RCC 7860 (cell line): ENCODE data around the gene KHDC4.
A peak's percentile ranks its signal among the peaks of the same experiment; 100 is the strongest.
"Not testable (repeated sequence)": the region's sequence is repeated elsewhere in the genome, so short reads cannot be mapped to it uniquely, and the experiment has no call there.

ENCODE experiments used
- DNase-seq: peaks from one replicate; pipeline ENCODE4 v3.0.0-alpha.2; 2015; ENCODE audit warnings: low spot score
- FAIRE-seq: peaks from 2 replicates; lab custom pipeline; 2012; peaks lifted over from hg19 to GRCh38; lab: Jason Lieb, UNC

Gene KHDC4

DNA sequence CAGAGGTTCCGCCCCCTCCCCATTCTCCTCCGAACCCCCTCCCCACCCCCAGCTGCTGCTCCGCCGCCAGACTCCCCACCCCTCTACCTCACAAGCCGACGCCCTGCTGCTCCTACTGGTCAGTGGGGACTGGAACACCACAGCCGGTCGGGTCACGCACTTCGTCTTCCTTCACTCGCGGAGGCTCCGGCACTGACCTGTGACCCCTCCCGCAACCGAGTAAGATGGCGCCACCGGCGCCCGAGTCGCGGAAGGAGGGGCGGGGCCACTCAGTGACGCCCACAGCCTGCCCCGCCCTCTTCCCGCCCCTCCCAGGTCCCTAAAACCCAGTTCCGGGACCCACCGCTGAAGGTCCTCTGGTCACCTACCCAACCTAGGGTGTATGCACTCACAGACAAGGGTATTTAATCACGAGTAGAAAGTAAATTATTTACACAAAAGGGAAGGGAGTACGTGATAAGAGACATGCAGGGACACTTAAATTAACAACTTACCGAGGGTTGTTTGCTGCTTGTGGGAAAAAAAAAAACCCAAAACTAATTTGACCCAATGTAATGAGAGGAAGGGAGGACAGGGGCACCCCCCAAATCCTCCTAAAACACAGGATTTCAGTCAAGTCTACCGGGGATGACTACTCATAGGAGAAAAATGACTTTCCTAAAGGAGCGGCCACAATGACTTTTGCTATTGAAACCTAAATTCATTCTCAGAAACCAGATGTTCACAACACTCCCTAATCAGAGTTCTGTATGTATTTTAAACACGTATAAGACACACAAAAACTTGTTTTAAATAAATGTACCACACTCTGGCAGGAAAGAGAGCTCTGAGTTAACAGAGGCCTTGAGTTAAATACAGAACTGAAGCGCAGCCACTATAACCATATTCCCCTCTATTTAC lies 22.8 kb downstream of the KHDC4 start, which contains the start of gene RIT1:
TSS of gene RIT1 (minus strand) at position 194 of the 900 bp plus-strand sequence. CDS start 588 bp downstream, outside the sequence.
- DNase-seq (peak; percentile 75), FAIRE-seq (peak; percentile 76)

DNA sequence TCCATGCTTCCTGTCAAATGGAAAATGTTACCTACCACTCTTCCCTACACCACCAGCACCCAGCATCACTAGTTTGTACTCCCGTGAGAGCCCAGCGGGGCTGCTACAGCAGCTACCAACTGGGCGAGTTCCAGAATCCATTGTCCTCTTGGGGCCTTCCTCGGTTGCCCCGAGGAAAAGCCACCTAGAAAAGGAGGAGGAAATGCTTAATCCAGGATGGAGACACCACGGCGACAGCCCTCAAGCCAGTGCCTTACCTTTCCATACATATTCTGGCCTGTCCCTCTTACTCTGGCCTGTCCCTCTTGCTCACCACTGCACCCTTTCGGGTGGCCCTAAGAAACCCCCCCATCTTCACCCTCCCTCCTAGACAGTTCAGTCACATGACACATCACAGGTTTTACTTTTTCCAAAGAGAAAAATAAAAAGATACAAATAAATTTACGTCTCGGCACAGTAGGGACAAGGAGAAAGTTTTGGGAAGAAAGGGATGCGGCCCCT lies 23.5 kb downstream of the KHDC4 start:
- peak; percentile 20 for DNase-seq
- no peak for FAIRE-seq

DNA sequence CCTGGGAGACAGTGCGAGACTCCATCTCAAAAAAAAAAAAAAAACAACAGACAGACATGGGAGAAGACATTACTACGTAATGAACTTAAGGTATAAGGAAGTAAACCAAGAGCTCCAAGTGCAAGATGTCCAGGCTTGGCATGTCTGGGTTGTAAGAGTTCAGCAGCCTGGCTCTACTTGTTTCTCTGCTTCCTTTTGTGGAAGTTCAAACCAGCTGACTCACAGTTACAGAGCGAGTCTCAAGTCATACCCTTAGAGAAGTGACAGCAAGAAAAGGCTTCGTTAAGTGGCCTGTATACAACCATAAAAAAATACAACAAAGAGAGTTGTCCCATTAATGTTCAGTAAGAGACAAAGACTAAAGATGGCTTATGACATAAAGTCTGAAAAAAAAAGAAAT lies 24.3 kb downstream of the KHDC4 start:
- peak; percentile 36 for FAIRE-seq
- DNase-seq: peak; percentile 40

DNA sequence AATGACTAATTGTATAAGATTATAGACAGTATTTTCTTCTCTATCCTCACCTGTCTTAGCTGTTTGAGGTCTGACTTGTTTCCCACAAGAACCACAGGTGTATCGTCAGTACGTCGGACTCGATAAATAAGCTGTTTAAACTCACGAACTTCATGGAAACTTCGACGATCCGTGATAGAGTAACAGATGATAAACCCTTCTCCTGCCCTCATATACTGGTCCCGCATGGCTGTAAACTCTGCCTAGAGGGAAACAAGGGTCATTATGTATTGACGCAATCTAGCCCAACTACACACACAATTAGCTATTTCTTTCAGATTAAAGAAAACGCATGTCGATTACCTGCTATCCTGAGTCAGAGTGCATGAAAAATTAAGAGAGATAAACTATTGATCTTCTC lies 30.0 kb downstream of the KHDC4 start:
- DNase-seq (no peak), FAIRE-seq (no peak)

DNA sequence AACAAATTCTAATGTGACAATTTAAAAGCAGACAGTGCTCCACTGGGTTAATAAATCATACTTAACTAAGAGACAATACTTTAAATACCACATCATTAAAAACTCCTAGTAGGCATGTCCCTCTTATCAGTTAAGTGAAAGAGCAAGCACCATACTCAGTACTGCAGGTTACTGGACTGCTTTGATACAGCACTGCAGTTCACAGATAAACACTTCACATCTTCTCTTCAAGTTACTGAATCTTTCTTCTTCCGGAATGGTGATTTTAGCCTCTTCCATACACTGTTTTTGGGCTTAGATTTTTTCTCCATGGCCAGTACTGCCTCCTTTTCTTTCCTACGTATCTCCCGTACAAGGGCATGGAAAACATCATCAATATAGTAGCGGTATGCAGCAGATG lies 34.1 kb downstream of the KHDC4 start:
- FAIRE-seq: no peak
- no peak for DNase-seq

DNA sequence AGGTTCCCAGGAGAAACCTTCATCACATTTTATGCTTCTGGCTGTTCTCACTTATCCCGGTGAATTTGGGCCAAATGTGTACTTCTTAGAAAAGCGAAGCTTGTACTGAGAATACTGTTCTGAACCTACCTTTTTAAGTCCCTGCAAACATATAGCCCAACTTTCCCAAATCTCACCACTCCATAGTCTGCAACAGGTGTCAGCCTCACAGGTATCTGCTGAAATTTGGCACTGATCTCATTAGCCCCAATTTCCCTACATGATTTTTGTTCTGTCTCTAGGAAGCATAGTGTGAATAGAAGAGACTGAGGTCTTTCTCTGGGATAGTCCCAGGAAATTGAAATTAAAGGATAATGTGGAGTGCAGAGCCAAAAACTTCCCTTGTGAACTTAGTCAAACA lies 34.5 kb downstream of the KHDC4 start:
- FAIRE-seq: no peak
- DNase-seq: no peak

DNA sequence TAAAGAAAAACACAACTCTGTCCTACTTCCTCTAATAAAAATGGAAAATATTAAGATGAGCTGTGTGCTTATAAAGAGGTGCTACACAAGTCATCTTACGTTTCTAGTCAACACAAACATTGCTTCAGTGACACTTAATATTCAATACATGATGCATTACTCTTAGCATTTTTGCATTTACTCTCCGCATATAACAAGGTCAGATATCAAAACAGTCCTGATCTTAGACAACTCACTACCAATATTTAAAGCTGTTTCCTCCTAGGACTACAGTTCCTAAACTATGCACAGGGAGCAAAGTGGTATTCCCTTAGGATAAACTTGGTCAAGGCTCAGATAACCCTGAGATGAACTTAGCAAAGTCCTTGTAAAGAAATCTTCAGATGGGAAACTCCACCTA lies 35.3 kb downstream of the KHDC4 start:
- DNase-seq: no peak
- FAIRE-seq: no peak

DNA sequence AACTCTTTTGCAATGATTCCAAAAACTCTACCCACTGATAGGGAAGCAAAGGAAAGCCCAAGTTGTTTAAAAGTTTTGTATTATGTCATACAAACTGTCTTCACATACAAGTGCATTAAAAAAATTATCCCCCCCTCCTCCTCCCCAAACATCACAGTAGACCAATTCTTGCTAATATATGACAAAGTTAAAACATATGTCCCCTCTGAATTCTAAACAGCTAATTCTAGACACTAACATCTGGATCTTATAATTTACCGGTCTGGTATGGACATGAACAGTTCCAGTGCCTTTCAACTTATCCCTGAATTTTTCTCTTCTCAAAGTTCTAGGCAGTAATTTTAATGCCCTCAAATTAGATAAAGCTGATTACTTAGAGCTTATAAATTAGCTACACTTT lies 36.5 kb downstream of the KHDC4 start:
- DNase-seq (no peak), FAIRE-seq (no peak)

DNA sequence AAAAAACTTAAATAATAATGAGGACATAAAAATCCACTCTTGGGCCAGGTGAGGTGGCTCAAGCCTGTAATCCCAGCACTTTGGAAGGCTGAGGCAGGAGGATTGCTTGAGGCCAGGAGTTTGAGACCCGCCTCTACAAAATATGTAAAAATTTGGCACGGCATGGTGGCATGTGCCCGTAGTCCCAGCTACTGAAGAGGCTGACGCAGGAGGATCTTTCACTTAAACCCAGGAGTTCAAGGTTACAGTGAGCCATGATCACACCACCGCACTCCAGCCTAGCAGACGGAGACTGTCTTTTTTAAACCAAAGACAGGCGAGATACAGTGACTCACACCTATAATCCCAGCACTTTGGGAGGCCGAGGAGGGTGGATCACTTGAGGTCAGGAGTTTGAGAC lies 37.7 kb downstream of the KHDC4 start:
- not testable (repeated sequence) for DNase-seq, FAIRE-seq

DNA sequence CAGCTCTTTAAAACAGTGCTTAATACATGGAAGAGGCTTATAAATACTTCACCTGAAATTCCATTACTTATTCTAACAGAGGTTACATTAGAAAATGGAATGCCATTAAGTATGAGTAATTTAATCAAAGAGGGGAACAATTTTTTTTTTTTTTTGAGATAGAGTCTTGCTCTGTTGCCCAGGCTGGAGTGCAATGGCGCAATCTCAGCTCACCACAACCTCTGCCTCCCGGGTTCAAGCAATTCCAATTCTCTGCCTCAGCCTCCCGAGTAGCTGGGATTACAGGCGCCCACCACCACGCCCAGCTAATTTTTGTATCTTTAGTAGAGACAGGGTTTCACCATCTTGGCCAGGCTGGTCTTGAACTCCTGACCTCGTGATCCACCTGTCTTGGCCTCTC lies 38.6 kb downstream of the KHDC4 start:
- not testable (repeated sequence) for DNase-seq, FAIRE-seq

DNA sequence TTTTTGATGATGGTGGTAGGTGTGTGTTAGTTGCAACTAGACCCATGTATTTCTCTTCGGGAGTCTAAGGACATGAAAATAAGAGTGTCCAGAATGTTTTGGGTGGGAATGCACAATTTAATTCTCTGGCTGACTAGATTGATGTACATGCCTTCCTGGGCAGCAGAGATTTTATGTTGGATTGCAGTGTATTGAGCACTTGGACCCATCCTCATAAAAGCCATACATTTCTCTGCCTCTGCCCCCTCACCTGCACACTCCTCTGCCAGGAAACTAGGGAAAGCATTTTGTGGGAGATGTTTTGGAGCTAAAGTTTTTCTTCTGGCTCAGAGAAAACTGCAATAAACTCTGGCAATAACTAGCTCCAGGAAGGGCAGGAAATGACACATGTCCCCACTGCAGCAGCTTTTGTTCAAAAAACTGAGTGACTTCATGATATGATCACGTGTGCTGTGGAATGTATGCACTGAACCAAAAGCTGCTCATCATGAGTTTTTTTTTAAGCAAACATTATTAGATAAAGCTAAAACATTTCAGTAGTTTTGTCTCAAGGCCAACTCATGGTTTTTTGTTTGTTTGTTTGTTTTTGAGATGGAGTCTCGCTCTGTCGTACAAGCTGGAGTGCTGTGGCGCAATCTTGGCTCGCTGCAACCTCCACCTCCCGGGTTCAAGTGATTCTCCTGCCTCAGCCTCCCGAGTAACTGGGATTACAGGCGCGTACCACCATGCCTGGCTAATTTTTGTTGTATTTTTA lies 40.6 kb downstream of the KHDC4 start:
- DNase-seq: peak; percentile 83

DNA sequence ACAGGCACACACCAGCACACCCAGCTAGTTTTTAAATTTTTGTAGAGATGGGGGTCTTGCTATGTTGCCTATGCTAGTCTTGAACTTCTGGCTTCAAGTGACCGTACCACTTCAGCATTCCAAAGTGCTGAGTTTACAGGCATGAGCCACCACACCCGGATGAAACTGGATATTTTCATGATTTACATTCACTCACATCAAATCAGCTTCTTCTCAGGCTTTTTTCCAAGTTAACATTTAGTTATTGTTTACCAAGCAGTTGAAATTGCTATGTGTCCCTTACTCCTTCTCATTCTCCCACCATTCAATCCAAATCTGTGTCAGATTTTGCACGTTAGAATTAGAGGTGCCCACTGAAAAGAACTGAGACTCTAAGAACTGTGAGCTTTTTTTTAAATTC lies 41.4 kb downstream of the KHDC4 start:
- FAIRE-seq (peak; percentile 76), DNase-seq (peak; percentile 72)

More for the DNA sequence above, 40.6 kb downstream of the KHDC4 start:
- FAIRE-seq: peak; percentile 86

DNA sequence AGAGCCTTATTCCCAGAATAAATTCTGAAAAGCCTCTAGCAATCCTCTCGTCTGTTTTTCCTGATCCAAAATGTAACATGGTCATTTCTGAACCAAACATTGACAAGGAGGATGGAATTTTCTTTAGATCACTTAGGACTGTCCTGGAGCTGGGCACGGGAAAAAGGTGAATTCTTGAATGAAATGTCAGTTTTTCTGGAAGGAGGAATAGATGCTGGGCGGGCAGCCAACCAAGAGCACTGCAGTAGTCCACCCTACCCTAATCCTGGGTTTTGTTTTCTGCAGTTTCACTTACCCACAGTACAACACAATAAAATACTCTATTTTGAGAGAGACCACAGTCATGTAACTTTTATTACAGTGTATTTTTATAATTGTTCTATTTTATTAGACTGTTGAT lies 44.0 kb downstream of the KHDC4 start:
- FAIRE-seq (no peak), DNase-seq (no peak)

DNA sequence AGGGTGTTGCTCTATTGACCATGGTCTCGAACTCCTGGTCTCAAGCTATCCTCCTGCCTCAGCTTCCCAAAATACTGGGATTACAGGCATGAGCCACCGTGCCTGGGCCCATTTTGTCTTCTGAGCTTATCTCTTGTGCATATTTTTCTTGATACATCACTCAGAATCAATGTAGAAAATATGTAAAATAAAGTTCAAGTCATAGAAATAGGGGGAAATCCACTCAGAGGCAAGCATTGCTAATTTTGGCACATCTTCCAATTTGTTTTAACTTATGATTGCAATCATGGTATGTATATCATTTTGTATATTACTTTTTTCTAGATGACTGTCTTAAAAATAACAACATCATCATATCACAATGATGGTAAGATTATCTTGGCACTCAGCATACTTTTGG lies 44.6 kb downstream of the KHDC4 start:
- DNase-seq: no peak
- no peak for FAIRE-seq

DNA sequence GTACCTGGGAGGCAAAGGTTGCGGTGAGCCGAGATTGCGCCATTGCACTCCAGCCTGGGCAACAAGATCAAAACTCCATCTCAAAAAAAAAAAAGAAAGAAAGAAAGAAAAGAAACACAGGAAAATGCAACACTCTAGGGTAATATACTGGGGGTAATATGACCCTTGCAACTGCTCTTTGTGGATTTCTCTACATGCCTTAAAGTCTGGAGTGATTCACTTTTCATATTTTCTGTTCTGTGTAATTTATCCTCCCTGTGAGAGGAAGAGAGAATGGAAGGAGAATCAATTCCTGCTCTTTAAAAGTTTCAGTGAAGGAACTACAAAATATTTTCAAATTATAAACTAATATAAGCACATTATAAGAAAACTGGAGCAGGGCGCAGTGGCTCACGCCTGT lies 45.7 kb downstream of the KHDC4 start:
- DNase-seq: no peak
- FAIRE-seq: no peak

DNA sequence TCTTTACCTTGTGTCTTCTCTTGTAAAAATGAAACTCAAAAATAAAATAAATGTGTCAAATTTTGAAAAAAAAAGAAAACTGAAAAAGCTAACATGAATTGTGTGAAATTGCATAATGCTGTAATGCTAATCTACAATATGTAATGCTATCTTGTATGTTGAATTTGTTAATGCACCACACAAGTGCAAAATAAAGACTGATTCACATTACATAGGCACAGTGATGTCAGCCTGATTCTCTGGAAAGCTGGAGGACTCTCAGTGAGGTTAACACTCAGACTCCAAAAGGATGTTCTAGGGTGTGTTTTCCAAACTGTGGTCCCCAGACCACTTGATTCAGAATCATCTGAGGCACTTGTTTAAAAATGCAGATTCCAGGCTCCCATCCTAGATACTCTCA lies 49.2 kb downstream of the KHDC4 start:
- no peak for DNase-seq
- FAIRE-seq: no peak

DNA sequence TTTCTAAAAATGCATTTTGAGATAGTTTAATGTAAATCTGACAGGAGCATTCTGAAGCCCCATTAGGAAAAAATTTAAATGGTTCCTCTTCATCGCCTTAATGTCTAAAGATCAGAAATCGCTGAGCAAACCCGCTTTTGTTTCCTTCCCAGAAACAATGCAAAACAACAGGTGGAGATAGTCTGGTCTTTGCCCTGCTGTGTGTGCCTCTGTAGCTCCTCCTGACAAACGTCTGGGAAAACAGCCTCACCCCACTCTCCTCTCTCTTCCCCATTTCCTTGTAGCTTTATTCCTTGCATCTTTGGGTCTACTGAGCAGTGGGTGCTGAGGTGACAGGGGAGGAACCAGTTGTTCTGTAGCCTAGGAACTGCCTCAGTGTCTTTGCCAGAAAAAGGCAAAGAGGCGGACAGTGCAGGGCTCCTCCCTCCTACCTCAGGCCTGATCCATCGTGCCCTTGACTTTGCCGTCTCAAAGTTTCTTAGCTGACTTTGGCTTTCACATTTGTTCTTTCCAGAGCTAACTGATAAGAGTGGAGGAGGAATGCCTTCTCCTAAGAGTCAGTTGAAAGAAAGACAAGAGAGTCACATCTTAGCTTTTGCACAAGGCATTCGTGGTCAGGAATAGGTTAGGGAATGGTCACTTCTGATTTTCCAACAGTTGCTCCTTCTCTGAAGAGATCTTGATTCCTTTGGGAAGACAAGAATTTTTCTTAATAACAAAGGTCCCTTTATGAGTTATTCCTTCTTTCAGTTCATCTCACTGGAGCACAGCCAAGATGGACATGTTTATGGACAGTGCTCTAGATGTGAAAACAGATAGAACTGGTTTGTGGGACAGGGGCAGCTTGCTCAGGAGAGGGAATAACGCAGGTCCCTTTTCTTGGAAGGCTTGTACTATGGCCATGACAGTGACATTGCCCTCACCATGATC lies 49.9 kb downstream of the KHDC4 start:
- FAIRE-seq (no peak), DNase-seq (no peak)

DNA sequence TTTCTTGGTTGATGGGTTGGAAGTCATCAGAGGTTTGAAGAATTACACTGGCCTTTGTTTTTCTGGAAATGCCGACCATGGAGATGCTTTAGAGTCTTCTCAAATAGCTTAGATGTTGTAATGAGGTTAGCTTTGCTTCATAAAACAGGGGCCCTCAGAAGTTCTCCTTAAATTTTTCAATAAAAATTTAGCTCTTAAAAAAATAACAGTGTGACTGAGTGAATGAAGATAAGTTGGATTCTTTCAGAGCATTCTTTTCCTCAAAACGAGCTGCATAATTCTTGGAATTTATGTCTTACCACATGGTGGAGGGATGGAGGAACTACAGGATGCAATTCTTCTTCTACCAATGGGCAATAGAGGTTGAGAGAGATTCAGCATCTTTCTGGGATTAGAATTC lies 51.4 kb downstream of the KHDC4 start:
- DNase-seq (no peak), FAIRE-seq (no peak)

DNA sequence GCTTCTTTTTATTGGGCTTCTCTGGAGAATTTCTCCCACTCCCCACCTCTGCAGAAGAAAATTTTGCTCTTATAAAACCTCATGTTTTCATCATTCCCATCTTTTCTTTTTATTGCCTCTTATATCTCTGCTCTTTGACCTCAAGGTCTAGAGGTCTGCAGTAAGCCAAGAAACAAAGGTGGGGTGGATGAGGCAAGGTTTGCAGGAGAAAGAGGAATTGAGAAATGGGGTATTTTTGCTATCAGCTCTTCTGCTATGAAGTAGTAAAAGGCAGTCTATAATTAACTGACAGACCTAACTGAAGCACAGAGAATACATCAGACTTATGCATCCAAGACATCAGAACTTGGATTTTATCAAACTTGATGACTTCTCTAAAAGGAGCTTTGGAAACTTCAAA lies 52.0 kb downstream of the KHDC4 start:
- no peak for DNase-seq
- no peak for FAIRE-seq

DNA sequence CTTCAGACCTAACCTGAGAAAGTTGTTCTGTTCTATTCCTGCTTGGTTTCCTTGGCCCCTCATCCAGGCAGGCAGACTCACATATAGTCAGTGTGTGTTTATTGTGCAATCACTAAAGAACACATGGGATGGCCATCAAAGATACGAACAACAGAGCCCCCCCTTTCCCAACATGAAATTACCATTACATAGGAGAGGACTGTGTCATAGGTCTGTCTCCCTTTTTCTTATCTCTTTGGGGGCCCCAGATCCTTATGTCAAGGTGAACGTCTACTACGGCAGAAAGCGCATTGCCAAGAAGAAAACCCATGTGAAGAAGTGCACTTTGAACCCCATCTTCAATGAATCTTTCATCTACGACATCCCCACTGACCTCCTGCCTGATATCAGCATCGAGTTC lies 53.3 kb downstream of the KHDC4 start:
- no peak for FAIRE-seq
- DNase-seq: no peak

DNA sequence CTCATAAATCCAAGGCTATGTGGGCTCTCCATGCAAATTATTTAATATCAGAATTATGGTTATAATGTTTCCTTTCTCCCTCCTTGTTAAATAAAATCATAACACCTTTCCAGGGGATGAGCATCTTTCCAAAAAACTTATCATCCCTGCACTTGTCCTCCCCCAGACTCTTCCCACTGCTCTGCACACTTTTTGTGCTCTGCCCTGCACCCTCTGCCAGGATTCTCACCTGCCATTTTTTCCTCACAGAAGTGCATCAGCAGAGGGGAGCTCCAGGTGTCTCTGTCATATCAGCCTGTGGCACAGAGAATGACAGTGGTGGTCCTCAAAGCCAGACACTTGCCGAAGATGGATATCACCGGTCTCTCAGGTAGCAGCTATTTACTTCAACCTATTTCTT lies 54.0 kb downstream of the KHDC4 start:
- FAIRE-seq (no peak), DNase-seq (no peak)
